ENCODE results near the gene AFF3.

The AFF3 gene

DNA sequence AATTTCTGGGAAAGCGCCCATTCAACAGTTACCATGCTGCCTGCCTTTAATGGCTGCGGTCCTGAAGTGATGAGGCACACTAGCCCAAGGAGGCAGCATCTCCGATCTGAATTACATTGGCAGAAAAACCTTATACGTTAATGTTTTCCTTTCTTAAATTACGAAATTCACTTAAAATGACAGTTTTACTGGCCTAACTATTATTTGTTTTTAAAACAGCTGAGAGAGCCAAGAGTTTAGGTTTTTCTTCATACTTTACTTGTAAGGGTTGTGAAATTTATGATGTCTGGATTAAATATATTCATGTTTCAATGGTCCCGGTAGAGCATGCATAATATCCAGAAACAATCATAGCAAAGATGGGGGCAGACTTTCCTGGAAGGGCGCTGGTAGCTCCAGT, 537.4 kb downstream of the AFF3 start:
- DNase-seq (ENCODE audit: low read depth in 2 of 2), result no peak

DNA sequence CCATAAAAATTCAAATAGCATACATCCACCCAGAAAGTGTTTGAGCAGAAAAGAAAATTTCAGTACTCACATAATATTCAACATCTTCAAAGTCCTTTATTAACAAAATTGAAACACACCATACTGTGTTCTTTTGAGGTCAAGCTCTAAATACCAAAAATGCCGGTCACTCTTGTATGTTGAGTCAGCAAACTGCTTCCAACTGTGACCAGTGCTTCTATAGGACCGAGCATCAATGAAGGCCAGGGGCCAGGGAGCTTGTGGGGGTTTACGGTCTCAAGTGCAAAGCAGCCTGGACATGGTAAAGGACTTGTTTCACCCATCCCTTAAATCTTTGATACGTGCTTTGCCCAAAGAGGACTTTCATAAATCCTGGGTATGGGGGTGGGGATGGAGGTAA, 539.9 kb downstream of the AFF3 start:
- DNase-seq (ENCODE audit: low read depth in 2 of 2), result no peak

DNA sequence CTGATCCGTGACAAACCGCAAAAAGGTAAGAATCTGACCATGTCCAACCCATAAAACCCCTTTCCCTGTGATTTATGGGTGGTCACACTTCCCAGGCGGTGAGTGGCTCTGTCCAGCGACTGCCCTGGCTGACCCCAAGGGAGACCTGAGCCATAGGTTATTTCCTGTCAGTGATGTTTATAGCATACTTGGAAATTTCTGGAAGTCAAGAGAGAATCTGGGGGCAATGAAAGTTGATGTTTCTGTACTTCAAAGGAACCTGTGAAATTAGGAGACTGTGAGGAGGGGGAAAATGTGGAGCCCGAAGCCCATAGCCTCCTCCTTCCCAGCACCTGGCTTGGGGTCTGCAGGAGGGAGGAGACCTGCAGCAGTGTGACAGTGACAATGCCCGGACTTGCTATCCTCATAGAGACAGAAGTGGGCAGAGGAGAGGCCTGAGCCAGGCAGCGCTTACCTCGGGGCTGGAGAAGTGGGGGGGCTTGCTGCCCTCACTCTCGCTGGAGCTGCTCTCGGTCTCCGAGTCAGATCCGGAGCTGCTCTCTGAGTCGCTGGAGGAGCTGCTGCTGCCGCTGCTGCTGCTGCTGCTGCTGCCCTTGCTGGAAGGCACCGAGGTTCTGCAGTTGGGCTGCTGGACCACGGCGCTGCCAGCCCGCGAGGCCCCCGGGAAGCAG, 541.3 kb downstream of the AFF3 start:
- no peak for DNase-seq (ENCODE audit: low read depth in 2 of 2)

DNA sequence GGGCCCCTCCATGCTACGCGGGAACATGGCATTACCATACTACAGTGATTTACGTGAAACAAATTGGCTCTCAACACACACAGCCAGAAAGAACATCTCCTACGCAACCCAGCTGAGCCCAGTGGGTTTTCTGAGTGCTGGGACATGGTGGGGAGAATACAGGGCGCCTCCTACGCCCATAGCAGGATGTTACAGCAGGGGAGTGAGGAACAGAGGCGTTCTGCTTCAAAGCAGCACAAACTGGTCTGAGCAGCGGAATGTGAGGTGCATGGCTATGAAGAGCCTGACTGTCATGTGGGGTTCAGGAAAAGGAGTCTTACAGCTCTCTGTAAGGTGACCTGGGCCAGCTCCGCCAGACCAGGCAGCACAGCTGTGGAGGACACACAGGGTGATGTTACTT, 543.9 kb downstream of the AFF3 start:
- no peak for DNase-seq (ENCODE audit: low read depth in 2 of 2)

DNA sequence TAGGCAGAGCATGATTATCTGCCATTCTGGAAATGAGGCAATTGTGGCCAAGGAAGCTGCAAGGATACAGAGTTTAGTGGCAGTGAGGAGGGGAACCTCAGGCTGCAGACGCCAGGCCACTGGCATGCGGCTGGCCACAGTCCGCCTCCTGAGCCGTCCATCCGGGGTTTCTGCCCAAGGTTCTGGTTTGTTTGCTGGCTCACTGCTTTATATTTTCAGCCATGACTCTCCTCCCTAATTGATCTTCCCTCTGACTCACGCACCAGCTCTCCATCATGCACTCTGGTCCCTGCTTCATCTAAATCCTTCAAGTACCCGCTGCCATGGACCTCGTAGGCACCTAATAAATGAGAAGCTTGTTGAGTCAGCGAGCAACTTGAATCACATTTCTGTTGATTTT, 544.8 kb downstream of the AFF3 start:
- DNase-seq (ENCODE audit: low read depth in 2 of 2), result no peak

DNA sequence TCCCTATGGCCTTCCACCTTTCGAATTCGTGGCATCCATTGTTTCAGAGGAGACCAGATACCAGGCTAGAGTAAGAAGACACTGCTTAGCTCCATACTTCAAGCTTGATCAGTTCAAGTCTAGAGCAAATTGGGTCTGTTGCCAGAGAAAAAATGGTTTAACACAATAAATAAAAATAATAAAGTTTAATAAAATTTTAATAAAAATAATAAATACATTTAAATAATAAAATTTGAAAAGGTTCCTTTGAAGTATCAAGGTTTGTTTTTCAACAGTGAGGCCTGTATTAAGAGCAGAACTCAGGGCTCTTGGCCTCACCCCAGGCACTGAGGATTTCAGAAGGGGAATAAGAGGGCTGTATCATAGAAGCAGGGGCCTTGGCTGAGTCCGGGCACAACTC, 547.0 kb downstream of the AFF3 start:
- no peak for DNase-seq (ENCODE audit: low read depth in 2 of 2)

DNA sequence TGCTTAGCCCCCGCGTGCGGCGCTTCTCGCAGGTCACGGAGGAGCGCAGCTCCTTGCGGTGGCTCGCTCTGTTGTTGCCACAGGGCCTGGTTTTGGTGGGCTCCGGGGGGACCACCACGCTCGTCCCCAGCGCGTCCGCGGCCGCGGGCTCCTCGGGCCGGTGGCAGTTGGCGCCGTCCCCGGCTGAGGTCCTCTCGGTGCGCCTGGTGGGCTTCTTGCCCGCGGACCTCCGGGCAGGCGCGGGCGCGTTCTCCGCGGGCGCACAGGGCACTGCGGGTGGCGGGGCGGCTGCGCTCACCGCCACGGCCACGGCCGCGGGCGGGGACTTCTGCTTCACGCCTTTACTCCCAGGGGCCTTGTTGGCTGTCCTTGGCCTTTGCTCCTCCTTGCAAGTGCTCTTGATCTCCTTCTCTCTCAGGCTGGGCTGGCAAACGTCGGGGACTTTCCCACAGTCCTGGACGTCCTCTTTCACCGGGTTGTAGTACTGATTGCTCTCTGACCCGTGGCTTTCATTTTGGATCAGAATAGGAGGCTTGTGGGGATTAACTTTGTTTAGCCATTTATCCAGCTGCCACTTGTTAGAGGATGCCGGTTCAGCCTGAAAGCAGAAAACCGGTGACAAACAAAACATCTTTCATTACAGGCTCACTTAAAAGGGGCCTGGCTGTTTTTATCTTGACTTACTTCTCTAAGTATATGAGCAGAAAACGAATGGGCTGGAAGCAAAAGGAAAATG, 548.5 kb downstream of the AFF3 start:
- no peak for DNase-seq (ENCODE audit: low read depth in 2 of 2)

DNA sequence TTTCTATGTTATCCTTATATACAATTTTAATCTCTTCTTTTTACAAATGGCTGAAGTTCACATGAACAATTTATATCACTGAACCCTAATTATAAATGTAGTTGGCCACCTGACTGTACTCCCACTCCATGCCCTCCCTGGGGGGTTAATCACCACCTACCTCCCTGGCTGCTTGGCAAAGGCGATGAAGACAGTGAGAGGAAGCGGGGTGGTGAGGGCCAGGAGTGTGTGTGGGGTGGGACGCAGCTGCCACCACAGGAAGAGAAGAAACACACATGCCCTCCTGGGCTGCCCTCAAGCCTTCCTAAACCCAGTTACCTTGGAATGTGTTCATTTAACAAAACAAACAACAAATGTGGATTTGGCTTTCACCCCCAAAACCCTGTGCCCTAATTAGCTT, 565.6 kb downstream of the AFF3 start:
- DNase-seq (ENCODE audit: low read depth in 2 of 2), result no peak

DNA sequence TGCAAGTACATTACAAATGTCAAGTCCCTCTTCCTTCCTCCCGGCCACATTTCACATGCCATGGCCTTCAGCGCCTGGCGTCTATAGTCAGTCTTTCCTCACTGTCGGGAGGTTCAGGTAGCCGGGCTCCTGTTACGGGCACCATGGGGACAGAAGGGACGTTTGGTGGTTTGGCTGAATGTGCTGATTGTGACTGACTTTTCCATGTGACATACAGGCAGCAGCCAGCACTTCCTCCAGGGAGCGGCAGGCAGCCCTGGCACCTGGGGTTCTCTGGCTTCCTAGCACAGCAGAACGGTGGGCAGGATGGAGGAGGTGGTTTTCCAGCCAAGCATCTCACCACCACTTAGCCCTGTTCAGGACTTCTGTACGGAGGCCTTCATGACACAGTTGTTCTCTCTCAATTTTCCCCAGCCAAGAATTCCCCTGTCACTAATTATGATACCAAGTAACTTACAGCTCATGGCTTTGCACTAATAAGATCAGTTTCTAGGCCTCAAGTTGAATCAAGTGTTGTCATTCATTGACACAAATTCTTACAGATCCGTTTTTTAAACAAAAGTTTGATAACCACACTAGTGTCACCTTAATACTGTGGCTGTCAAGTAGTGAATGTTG, 568.6 kb downstream of the AFF3 start:
- DNase-seq (ENCODE audit: low read depth in 2 of 2), result no peak

DNA sequence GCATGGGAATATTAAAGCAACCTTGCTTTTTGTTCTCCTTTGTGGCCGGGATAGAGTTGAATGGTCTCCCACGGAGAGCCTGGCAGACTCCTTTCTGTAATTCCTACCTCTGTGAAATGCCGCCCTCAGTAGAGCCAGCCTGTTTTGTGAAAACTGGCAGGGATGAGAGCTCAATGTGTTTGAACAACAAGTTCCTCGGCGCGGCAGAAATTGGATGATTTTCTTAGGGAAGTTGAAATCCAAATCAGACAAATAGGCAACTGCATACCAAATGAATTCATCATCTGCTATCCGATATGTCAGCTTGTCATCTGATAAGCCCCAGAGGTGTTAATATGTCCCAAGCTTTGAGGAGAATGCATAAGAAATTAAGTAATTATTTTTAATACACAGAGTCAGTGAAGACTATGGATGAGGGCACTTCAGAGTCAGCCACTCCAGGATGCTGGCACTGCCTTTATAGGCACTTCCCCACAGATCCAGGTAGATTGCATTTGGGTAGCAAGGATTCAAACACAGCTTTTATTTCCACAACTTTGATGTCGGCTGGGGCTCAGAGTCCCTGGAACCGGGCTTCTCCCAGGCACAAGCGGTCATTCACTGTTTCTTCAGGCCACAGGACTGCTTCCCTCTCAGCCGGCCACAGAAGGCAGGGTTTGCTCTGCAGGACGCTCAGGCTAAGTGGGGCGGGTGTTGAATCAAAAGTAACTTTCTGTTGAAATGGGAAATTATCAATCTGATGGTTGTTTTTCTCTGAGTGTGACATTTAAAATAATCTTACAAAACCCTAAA, 569.8 kb downstream of the AFF3 start:
- DNase-seq (ENCODE audit: low read depth in 2 of 2), result no peak

DNA sequence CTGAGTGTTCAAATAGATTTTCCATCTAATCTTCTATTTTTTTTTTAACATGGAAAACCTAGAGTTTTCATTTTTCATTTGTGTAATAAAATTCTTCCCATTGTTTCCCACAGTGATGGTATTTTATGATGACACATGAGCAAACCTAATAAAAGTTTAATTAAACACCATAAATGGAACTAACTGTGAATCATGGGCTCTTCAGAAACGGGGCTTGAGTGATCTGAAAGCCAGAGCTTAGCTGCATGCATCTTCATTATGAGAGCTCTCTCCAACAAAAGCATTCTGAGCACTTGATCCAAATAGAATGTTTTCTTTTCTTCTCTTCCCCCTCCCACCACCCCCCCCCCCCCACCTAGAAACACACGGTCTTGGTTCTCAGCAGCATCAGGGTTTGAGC, 570.4 kb downstream of the AFF3 start:
- no peak for DNase-seq (ENCODE audit: low read depth in 2 of 2)

DNA sequence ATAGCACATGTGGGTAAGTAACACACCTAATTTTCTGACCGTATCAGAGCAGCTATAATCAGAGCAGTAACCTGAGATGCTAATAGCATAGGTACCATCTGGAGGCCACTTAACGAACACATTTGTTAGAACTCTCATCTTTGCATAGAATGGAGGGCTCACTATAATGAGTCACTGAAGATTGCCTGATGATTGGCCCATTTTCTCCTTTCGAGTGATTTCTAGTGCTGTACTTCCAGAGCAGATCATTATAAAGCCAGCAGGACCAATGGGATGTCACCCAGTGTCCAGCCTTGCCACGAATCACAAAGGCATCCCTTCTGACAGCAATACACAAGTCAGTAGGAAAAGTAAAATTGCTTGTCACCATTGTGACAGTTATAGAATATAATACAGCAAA, 570.9 kb downstream of the AFF3 start:
- DNase-seq (ENCODE audit: low read depth in 2 of 2), result no peak

DNA sequence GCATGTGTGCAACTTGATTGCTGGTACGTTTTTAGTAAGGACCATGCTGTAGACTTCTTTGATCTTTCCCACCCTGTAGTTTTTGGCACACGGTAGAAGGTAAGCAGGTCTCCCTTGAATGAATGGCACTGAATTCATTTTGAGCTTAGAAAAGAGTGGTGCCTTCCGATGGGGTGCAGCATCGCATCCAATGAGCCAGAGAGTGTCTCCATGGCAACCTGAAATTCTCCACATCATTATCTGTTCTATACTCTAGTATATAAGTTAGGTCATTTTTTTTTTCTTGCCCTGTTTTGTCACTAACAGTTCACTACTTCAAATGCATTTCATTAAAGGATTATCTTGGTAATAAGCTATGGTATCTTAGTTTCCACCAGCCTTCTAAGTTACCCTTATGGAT, 571.4 kb downstream of the AFF3 start:
- DNase-seq (ENCODE audit: low read depth in 2 of 2), result no peak

DNA sequence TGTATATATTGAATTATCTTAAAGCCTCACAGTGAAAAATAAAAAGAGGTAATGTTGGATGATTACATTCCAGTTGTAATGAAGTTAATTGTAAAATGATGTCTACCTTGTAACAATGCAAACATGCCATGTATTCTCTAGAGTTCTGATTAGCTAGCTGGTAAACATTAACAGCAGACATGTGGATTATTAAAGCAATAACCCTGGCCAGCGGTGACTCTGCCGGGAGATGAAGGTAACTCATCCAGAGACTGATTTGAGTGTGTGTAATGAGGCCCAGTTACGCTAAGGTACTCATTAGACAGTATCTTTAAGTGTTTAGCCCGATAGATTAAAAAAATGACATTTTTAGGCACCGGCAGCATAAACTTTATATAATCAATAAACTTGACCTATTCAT, 573.0 kb downstream of the AFF3 start:
- no peak for DNase-seq (ENCODE audit: low read depth in 2 of 2)

DNA sequence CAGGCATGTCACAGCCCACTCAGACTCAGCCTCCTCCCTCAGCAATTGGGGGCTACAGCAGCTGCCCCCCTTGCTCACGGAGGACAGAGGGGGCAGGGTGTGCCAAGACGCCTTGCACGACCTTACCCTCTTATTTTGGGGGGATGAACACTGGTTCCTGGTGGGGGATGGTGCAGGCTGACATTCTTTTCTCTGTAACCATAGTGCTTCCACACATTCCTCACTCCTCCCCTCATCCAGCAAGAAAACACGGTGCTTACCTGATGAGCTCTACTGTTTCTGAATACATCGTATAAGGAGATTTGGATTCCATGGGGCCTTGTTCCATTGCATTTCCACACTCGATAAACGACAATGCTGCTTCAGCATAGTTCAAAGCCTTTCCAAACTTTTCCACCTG, 577.2 kb downstream of the AFF3 start:
- DNase-seq (ENCODE audit: low read depth in 2 of 2), result no peak

DNA sequence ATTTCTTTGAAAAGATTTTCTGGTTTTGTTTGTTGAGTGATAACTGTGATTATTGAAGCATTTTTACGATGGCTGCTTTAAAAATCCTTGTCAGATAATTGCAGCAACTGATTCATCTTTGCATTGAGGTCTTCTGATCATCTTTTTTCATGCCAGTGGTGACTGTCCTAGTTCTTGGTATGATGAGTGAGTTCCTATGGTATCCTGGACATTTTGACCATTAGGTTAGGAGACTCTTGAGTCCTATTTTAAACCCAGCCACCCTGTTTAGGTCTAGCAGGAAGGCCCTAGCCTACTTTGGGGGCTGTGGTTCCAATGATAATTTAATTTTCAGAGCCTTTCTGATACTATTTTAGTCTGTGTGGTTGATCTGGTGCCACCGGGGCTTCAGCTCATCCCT, 579.9 kb downstream of the AFF3 start:
- DNase-seq (ENCODE audit: low read depth in 2 of 2), result no peak

DNA sequence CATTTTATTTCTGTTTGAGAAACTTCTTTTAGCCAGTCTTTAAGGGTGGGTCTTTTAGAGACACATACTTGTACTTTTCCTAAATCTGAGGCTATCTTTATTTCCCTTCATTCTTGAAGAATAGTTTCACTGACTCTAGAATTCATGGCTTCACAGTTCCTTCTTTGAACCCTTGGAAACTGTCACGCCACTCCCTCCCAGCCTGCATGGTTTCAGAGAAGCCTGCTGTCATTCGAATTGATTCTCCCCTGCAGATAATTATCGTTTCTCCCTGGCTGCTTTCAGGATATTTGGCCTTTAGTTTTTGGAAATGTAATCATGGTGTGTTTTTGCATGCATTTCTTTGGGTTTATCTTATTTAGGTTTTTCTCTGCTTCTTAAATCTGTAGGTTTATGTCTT, 580.6 kb downstream of the AFF3 start:
- no peak for DNase-seq (ENCODE audit: low read depth in 2 of 2)

DNA sequence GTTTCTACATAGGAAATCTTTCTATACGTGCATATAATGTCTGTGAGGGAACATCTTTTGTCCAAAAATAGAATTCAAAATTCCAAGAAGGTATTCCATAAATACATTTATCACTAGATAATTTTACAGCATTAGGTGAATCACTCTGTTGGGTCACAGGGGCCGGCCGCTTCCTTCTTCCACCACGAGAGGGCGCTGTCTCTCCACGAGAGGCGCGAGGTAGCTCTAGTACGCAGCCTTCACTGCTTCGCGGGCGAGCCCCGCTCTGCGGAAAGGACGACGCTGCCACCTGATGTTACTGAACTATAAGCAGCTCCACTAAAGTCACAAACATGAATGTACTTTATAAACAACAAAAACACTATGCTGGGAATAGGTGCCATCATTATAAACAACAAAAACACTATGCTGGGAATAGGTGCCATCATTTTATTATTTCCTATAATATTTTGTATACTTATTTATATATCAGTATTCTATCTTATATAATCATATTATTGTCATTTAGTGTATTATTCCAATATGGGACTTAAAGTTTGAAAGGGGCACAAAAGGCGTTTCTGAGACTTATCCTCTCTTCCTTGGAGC, 583.2 kb downstream of the AFF3 start:
- peak; percentile 75 to 94 for DNase-seq (ENCODE audit: low read depth in 2 of 2)

DNA sequence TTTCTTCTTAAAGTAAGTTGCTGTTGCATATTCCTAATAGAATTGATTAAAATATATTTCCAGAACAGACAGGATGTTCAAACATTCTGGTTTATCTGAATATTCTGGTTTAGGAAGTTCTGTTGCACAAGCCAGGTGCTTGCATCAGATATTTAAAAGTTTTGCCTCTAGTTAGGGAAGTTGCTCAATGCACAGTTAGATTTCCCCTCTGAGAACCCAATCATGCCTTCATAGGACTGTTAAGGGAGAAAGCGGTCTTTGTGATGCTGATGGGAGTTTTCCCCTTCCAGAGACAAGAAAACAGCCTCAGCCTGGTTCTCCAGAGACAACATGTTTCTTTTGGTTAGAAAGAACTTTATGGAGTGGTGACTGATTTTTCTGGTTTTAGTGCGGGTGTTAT, 587.0 kb downstream of the AFF3 start:
- DNase-seq (ENCODE audit: low read depth in 2 of 2), result no peak

DNA sequence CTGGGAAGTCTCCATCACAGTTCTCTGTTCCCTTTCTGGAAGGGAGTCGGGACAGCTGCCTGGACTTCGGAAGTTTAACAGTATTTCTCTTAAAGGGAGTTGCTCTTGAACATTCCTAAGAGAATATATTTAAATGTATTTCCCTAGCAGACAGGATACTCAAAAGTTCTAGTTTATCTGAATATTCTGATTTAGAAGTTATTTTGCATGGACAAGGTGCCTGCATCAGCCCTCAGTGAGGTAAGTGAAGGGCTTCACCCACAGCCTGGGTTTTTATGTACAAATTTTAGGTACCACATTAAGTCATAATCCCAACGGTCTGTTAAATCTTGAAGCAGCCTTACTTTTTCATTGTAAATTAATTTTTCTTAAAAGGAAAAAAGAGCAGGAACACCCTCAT, 587.5 kb downstream of the AFF3 start:
- no peak for DNase-seq (ENCODE audit: low read depth in 2 of 2)

DNA sequence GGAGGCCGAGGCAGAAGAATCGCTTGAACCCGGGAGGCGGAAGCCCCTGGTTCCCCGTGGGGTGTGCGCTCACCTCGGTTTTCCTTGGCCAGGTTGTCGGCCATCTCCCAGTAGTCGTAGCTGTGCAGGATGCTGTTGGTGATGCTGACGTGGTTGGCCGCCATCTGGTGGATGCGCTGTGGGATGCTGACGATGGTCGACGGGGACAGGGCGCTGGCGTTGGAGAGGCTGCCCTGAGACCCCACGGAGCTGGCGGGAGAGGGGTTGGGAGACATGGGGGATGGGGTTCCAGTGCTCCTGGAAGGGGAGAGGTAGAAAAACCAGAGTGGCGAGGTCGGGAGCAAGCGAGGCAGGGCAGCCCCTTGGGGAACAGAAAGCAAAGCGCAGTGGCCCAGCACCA, 588.2 kb downstream of the AFF3 start:
- DNase-seq (ENCODE audit: low read depth in 2 of 2), result no peak

DNA sequence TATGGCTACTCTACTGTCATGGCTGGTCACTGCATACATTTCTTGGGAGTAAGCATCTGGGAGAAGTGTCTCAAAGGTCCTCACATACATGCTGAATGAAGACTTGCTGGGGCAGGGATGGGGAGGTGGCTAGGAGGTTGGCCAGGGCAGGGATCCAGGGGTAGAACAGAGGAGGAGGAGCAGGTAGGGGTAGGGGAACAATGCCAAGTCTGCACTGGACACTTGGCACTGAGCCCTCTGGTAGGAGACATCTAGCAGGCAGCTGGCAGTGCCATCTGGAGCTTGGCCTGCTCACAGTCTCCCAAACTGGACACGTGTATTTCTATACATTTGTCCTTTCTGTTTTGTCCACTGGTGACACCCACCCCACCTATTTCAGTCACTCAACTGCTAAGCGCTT, 589.9 kb downstream of the AFF3 start:
- no peak for DNase-seq (ENCODE audit: low read depth in 2 of 2)

All from stimulated activated CD4-positive, alpha-beta T cell treated with anti-CD3 and anti-CD28 coated beads, Interleukin-4, amount 100 ng/mL, for 48 hours (primary cell).